Heart left ventricle (tissue), 16 donors: ENCODE measurements around the gene SCEL. TPM values are rescaled to one million over a fixed set of nuclear protein-coding genes. Genes with fewer than 3 reads are reported as not detected.

ENCODE experiments used
- ATAC-seq, 4 donors: fragments of 200-7000 bp; cut with Tn5 transposase; one replicate each; pipeline ENCODE4 v1.9.1; 2020 to 2022; ENCODE audit warnings: moderate library complexity in 4 of 4, mild to moderate bottlenecking in 3 of 4, moderate number of reproducible peaks in 1 of 4
- DNase-seq, 5 donors: peaks; one replicate each; pipeline ENCODE4 v3.0.0-alpha.2; 2020
- H3K27ac ChIP-seq, 12 donors: fragments of 200-600 bp; sonication (generic) in 4 of 12; one replicate each; pipeline versions ENCODE4 v1.5.0 to v1.8.0; 2016 to 2022; ENCODE audit warnings: mild to moderate bottlenecking in 2 of 12
- H3K27me3 ChIP-seq, 9 donors: fragments of 200-600 bp; sonication (generic) in 2 of 9; one replicate each; pipeline versions ENCODE4 v1.5.1 to v1.8.0; 2016 to 2022; ENCODE audit warnings: mild to moderate bottlenecking in 3 of 9
- H3K36me3 ChIP-seq, 9 donors: fragments of 200-600 bp; sonication (generic) in 2 of 9; one replicate each; pipeline versions ENCODE4 v1.5.0 to v1.8.0; 2018 to 2022; ENCODE audit warnings: mild to moderate bottlenecking in 2 of 9
- H3K4me1 ChIP-seq, 12 donors: fragments of 200-600 bp; sonication (generic) in 4 of 12; one replicate each; pipeline versions ENCODE4 v1.5.0 to v1.8.0; 2016 to 2022; ENCODE audit warnings: mild to moderate bottlenecking in 3 of 12
- H3K4me3 ChIP-seq, 12 donors: fragments of 200-600 bp; sonication (generic) in 4 of 12; one replicate each; pipeline versions ENCODE4 v1.5.0 to v1.8.0; 2017 to 2022; ENCODE audit warnings: mild to moderate bottlenecking in 9 of 12, moderate library complexity in 4 of 12
- H3K9me3 ChIP-seq, 12 donors: fragments of 200-600 bp; sonication (generic) in 4 of 12; one replicate each; pipeline versions ENCODE4 v1.5.0 to v1.8.0; 2016 to 2022; ENCODE audit warnings: mild to moderate bottlenecking in 1 of 12
- CTCF ChIP-seq, 12 donors: fragments of 200-600 bp; sonication (generic) in 4 of 12; IDR thresholded peaks; one replicate each; pipeline versions ENCODE4 v1.5.0 to v1.8.0; 2018 to 2022; ENCODE audit warnings: antibody characterized with exemption in 12 of 12, mild to moderate bottlenecking in 5 of 12
- POLR2A ChIP-seq, 2 donors: fragments of 450-650 bp; IDR thresholded peaks; one replicate each; pipeline ENCODE4 v1.6.1; 2017; ENCODE audit warnings: antibody characterized with exemption in 2 of 2, mild to moderate bottlenecking in 2 of 2, moderate library complexity in 2 of 2
- WGBS, 4 donors: extraction: QIAGEN DNeasy Blood & Tissue Kit in 2 of 4; methylation state at CpG; one replicate each; pipeline versions ENCODE4 v1.1.5 to v1.1.7; 2013 to 2018; 5-methylcytosine and 5-hydroxymethylcytosine counted together
- intact Hi-C, 10 donors: fragments of 100-400 bp; cut with DNase I; formaldehyde crosslinking; loops; one replicate each; pipeline versions ENCODE4 v1.11.1 to v1.14.2; 2022
- polyA plus RNA-seq, 2 donors: library from polyadenylated mRNA; stranded (reverse); fragments of 200-250 nt; gene quantifications; one replicate each; pipeline ENCODE4 v1.2.3, GENCODE V29; 2013
- total RNA-seq, 9 donors: library from RNA; depleted of rRNA in 2 of 9; stranded (reverse); fragments of >200 nt in 2 of 9; fragmentation: NEBNext Ultra II Directional in 3 of 9; extraction: Animal tissue kit (Norgen Biotek cat#: 25700) in 3 of 9; gene quantifications; one replicate each; pipeline versions ENCODE4 v1.1.0 to v1.2.4, GENCODE V29; 2016 to 2023
- donor health status: ischemic (EF 13 %, LVEDD 7.1; RV severe dilation, severe dysfunction).
- donor health status: healthy with polysubstance abuse.
- donor health status: DM: no; HTN: yes; CAD: no.
- donor health status: DM: no; HTN: no; CAD: no.
- donor health status: ischemic (EF 25% LVEDD 6.9; RV normal size, moderate dysfunction).
- donor health status: ischemic (EF 25% LVEDD 5.7; RV mildly dilated, moderate dysfunction).
- donor health status: healthy.
- donor health status: DM: yes; HTN: yes; CAD: no.
- donor health status: ischemic (EF 35%, LVEDD 5.7; RV mildly dilated, moderate dysfunction).
- donor health status: nonischemic (EF 11% LVEDD 7.7; RV severe dilation, severe dysfunction).
- donor health status: DM: yes; HTN: yes; CAD: no.
- donor health status: PGD.
- donor health status: ischemic (EF 29% LVEDD 5.4; RV normal size, mild dysfunction).
- donor health status: nonischemic (EF 23%, LVEDD 6.1; RV moderate dilation, normal function).

Gene SCEL
- total and polyA plus RNA-seq, 11 donors, result 0.04 to 2.0 TPM; not detected in 9

- DNase-seq, result no peak
- peaks cover 0 to 19% (median 12%) of the 10 kb centered on the region in 12 donors for H3K4me1 ChIP-seq
- no peaks in the 10 kb centered on the region for H3K36me3 ChIP-seq
- H3K9me3 ChIP-seq, result no peaks in the 10 kb centered on the region
- H3K27ac ChIP-seq, result no peak overlapping the region
- no peaks in the 10 kb centered on the region for H3K27me3 ChIP-seq
- intact Hi-C loops, result no loop called here
- WGBS, 4 donors, result 83 to 90% (median 86%) methylated on average over 8 of the region's 8 CpGs
- ATAC-seq, result no peak
- TF ChIP-seq CTCF (IDR thresholded peaks at IDR 0.05), result no peak
- H3K4me3 ChIP-seq, result no peak overlapping the region
These were observed 8.2 kb downstream of the SCEL start for GRCh38 chr13:77543711-77544110.

- intact Hi-C loops, result no loop called here
- Histone ChIP-seq H3K36me3 (no peaks in the 10 kb centered on the region), H3K27me3 (no peaks in the 10 kb centered on the region), H3K9me3 (no peaks in the 10 kb centered on the region), H3K4me3 (no peak overlapping the region), H3K27ac (no peak overlapping the region), H3K4me1 (peaks cover 0 to 19% (median 12%) of the 10 kb centered on the region in 12 donors)
- 7 to 15% (median 8%) methylated on average over 1 of the region's 1 CpG for WGBS, 4 donors
- DNase-seq (peak; percentile 63 to 81 (median 74)), ATAC-seq (peak; percentile 69 to 94 (median 84))
- TF ChIP-seq POLR2A (IDR thresholded peaks at IDR 0.05) (no peak), CTCF (IDR thresholded peaks at IDR 0.05) (no peak)
These were observed 8.8 kb downstream of the SCEL start for GRCh38 chr13:77544355-77544754.

GRCh38 chr13:77544758-77545338 is 9.3 kb downstream of the SCEL start:
- ATAC-seq (no peak), DNase-seq (no peak)
- intact Hi-C loops, result no loop called here
- Histone ChIP-seq H3K4me1 (peaks cover 0 to 19% (median 12%) of the 10 kb centered on the region in 12 donors), H3K9me3 (no peaks in the 10 kb centered on the region), H3K27me3 (no peaks in the 10 kb centered on the region), H3K4me3 (no peak overlapping the region), H3K27ac (no peak overlapping the region), H3K36me3 (no peaks in the 10 kb centered on the region)
- TF ChIP-seq CTCF (IDR thresholded peaks at IDR 0.05), result no peak
- no peak for TF ChIP-seq POLR2A (IDR thresholded peaks at IDR 0.05)
- 55 to 59% (median 58%) methylated on average over 4 of the region's 4 CpGs for WGBS, 4 donors

GRCh38 chr13:77545626-77546412 is 10.3 kb downstream of the SCEL start:
- peaks cover 0 to 19% (median 12%) of the 10 kb centered on the region in 12 donors for H3K4me1 ChIP-seq
- no peak for ATAC-seq
- no peak overlapping the region for H3K27ac ChIP-seq
- H3K9me3 ChIP-seq, result no peaks in the 10 kb centered on the region
- intact Hi-C loops, result no loop called here
- no peak for DNase-seq
- no peaks in the 10 kb centered on the region for H3K27me3 ChIP-seq
- no peak overlapping the region for H3K4me3 ChIP-seq
- 30 to 53% (median 38%) methylated on average over 3 of the region's 3 CpGs for WGBS, 4 donors
- no peaks in the 10 kb centered on the region for H3K36me3 ChIP-seq
- TF ChIP-seq CTCF (IDR thresholded peaks at IDR 0.05) (no peak), POLR2A (IDR thresholded peaks at IDR 0.05) (no peak)
